Mucosa of descending colon (tissue), 3 donors: ENCODE results near the gene PIKFYVE. TPM values are rescaled to one million over a fixed set of nuclear protein-coding genes. Genes with fewer than 3 reads are reported as not detected.
A peak's percentile ranks its signal among the peaks of the same experiment; 100 is the strongest.

ENCODE experiments used
- ATAC-seq: fragments of 200-7000 bp; cut with Tn5 transposase; one replicate; pipeline ENCODE4 v1.9.1; 2020; ENCODE audit warnings: mild to moderate bottlenecking, moderate library complexity
- DNase-seq, 3 donors: peaks; one replicate each; pipeline ENCODE4 v3.0.0-alpha.2; 2020
- H3K36me3 ChIP-seq: fragments of 200-600 bp; one replicate; pipeline ENCODE4 v1.8.0; 2021; ENCODE audit warnings: low read depth, mild to moderate bottlenecking
- H3K4me1 ChIP-seq: fragments of 200-600 bp; one replicate; pipeline ENCODE4 v1.8.0; 2021; ENCODE audit warnings: low read depth, mild to moderate bottlenecking
- H3K4me3 ChIP-seq: fragments of 200-600 bp; one replicate; pipeline ENCODE4 v1.8.0; 2021; ENCODE audit warnings: mild to moderate bottlenecking
- H3K9me3 ChIP-seq: fragments of 200-600 bp; one replicate; pipeline ENCODE4 v1.8.0; 2021; ENCODE audit warnings: mild to moderate bottlenecking
- CTCF ChIP-seq: fragments of 200-600 bp; IDR thresholded peaks from one replicate; pipeline ENCODE4 v1.8.0; 2022; ENCODE audit warnings: antibody characterized with exemption, mild to moderate bottlenecking
- intact Hi-C, 2 donors: fragments of 100-400 bp; cut with DNase I in 1 of 2; cut with micrococcal nuclease in 1 of 2; formaldehyde crosslinking; loops; one replicate each; pipeline versions ENCODE4 v1.11.0 to v1.11.1; 2022; cut with DNase I, micrococcal nuclease
- total RNA-seq, 3 donors: library from RNA; stranded (reverse); fragmentation: NEBNext Ultra II Directional in 2 of 3; extraction: Animal tissue kit (Norgen Biotek cat#: 25700) in 2 of 3; gene quantifications; one replicate each; pipeline versions ENCODE4 v1.2.1 to v1.2.4, GENCODE V29; 2021 to 2023
- donor health status: DM: no; HTN: no; CAD: no; lungs with moderate emphysema.
- donor health status: DM: no; HTN: no; CAD: no.
- donor health status: DM: no; HTN: yes; CAD: no.

PIKFYVE gene
- total RNA-seq, 3 donors from 2014 or later: 20.5 to 29.6 (median 25.2) TPM

- Histone ChIP-seq H3K9me3 (no peaks in the 10 kb centered on the region), H3K36me3 (no peaks in the 10 kb centered on the region), H3K4me3 (no peak overlapping the region), H3K4me1 (no peaks in the 10 kb centered on the region)
- no peak for DNase-seq
- ATAC-seq: no peak
- no peak for TF ChIP-seq CTCF
- intact Hi-C loops: no loop called here
These were observed 53.3 kb downstream of the PIKFYVE start for GRCh38 chr2:208319391-208319790.

DNA sequence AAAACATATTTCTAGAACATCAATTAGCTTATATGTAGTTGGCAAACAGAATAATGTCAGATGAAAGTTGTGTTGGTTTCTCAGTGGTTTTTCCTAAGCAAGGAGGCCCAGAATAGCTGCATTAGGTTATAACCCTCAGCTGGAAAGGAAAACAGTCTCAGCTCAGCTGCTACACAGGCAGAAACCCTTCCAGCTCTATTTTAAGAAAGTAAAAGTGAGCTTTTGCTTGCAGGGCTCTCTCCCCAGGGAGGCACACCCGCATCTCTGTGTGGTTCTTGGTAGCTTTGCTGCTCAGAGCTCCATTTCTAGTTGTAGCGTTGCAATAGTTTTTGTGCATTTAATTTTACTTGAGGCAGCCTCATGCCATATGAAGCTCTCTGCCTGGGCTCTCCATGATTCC lies 54.6 kb downstream of the PIKFYVE start:
- Histone ChIP-seq H3K4me1 (no peaks in the 10 kb centered on the region), H3K36me3 (peaks cover 6% of the 10 kb centered on the region), H3K4me3 (no peak overlapping the region), H3K9me3 (no peaks in the 10 kb centered on the region)
- no peak for TF ChIP-seq CTCF
- peak; percentile 40 for ATAC-seq
- DNase-seq: no peak
- intact Hi-C loops: no loop called here

GRCh38 chr2:208326016-208326415 lies 60.0 kb downstream of the PIKFYVE start:
- no peaks in the 10 kb centered on the region for H3K4me1 ChIP-seq
- intact Hi-C loops: no loop called here
- H3K36me3 ChIP-seq: peaks cover 7% of the 10 kb centered on the region
- no peak for ATAC-seq
- H3K4me3 ChIP-seq: no peak overlapping the region
- no peak for TF ChIP-seq CTCF
- no peaks in the 10 kb centered on the region for H3K9me3 ChIP-seq
- DNase-seq: no peak

DNA sequence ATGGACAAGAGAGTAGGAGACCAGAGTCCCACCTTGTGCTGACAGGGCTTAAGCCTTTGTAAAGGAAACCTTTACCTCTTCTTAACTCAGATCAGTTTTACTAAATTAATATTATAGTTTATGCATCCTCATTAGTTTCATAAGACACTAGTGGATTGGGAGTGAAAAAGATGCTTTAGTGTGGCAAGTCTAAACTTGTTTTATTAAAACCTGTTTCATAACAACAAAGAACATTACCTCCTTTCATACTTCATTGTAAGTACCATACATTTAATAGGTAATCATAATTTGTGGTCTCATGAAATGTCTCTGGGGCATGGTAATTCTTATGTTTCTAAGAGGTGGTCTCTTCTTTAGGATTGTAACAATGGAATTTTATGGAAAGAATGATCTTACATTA lies 63.4 kb downstream of the PIKFYVE start:
- Histone ChIP-seq H3K36me3 (peaks cover 7% of the 10 kb centered on the region), H3K4me1 (no peaks in the 10 kb centered on the region), H3K9me3 (no peaks in the 10 kb centered on the region), H3K4me3 (no peak overlapping the region)
- no peak for DNase-seq
- no peak for ATAC-seq
- intact Hi-C loops: no loop called here
- no peak for TF ChIP-seq CTCF

DNA sequence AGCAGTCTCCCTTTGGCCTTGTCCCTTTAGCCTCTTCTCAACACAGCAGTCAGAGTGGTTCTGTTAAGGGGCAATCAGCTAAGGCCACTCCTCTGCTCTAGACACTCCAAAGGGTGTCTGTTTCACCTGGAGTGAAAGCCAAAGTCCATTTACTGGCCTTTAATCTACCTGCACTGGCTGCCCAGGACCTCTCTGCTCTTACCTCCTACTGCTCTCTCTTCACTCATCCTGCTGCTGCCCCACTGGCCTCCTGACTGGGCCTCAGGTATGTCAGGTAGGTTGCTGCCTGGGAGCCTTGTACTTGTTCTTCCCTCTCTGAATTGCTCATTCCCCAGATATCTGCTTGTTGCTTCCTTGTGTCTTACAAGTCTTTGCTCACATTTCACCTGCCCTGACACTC lies 68.2 kb downstream of the PIKFYVE start:
- Histone ChIP-seq H3K4me3 (no peak overlapping the region), H3K4me1 (no peaks in the 10 kb centered on the region), H3K9me3 (no peaks in the 10 kb centered on the region), H3K36me3 (peaks cover 5% of the 10 kb centered on the region)
- DNase-seq (no peak), ATAC-seq (peak; percentile 71)
- TF ChIP-seq CTCF: no peak
- intact Hi-C loops: no loop called here

DNA sequence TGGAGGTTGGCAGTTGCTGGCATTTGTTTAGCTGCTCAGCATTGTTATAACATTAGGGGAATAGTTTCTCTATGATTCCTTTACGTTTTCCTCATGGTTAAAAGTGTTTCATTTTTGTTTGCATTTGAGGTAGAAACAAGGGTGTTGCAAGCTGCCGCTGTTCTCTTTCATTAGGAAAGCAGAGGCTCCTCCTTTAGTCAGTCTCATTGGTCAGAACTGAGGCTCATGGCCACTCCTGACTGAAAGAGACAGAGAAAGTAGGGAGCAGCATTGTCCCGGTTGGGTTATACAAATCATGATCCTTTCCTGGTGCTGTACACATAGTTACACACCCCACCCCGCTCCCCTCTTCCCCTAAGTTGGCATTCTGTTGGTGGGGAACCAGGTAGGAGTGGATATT lies 80.7 kb downstream of the PIKFYVE start:
- TF ChIP-seq CTCF: no peak
- intact Hi-C loops: no loop called here
- DNase-seq (no peak), ATAC-seq (no peak)
- Histone ChIP-seq H3K9me3 (no peaks in the 10 kb centered on the region), H3K36me3 (no peaks in the 10 kb centered on the region), H3K4me1 (no peaks in the 10 kb centered on the region), H3K4me3 (no peak overlapping the region)
